ENCODE results near the gene BICC1.

The BICC1 gene

DNA sequence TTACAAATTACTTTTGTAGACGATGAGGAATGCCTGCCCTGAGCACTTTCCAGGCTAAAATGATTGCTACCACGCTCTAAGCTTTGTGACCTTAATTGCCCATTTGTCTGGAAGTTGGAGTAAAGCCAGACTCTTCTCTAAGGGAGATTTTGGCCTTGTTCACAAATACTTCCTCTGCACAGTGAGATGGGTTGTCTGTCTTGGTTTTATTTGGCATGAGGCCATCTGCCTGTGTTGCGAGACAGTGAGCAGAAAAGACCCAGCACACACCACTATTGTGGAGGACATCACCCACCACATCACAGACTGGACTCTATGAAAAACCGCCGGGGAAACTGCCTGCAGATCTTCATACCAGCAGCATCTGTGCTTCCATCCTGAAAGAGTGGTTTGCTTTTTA is 138.4 kb downstream of the BICC1 start:
- no peak for DNase-seq

DNA sequence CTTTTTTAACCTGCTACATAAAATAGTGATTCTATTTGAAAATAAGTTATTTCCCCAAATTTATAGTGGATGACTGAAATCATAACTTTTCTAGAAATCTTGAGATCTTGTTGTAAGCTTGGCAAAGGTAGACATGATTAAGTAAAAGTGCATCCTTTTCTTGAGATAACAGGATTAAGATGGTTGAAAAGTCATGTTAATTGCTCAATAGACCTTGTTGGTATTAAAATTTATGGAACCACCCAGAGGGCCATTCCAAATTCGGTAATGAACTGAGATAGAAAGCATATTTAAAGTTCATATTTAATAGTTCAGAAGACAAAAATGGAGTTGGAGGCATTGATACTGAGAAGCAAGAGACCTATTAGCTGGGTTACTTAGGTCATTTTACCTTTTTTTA is 139.1 kb downstream of the BICC1 start:
- no peak for DNase-seq

DNA sequence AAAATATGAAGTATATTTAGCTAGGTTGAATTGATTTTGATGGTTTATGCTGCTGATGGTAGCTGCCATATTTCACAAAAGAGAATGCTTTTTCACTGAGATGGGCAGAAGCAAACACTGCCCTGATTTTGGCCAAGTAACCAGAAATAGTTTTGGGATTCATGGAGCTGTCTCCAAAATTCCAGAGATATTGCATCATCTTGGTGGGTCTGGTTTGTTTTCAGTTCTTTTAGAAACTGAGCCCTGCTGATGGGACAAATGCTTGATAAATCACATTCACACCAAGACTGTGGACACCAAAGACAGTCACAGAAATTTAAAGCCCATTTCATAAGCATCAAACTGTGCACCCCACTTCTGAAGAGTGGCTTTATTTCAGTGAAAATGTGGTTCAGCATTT is 140.5 kb downstream of the BICC1 start:
- no peak for DNase-seq

DNA sequence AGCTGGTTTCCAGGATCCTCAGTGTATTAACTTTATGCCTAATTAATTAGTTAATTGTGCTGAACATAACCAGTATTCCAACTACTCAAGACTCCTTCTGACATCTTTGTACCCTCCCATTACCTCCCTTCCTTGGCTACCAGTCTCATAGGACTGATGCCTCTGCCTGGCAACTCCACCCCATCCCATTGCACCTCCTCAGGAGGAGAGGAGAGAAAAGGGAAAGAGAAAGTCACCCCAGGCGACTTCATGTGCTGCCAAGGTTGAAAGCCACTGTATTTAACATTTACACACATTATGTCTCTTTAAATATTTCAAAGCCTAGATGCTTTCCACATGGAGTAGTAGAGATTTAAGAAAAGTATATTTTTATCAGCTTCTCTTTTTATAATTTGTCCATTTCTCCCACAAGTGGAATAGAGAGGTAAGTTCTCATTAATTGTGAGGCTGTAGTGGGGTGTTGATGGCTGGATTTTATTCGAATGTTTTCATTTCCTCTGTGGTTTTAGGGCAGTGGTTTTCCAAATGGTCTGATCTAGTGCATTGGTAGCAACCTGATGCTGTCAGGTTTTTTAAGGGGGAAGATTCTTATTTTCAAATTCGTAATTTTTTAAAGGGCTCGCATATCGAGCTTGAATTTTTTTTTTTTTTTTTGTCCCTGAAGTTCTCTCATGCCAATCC is 148.0 kb downstream of the BICC1 start:
- no peak for DNase-seq

DNA sequence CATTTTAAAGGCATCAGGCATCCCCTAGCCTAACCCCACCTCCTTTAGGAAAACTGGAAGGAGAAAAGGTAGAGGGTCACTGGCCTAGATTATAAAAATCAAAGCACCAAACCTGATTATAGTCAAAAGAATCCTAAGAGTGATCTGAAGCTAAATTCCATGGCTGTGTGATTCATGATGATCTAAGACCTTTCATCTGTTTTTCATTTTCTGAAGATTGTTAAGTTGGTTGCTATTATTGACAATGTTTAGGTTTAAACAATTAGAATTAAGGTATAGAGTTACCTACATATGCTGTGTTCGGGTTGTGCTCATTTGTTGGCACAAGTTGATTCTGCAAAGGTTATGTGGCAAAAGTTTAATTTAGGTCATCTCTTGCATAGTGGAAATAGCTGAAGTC is 148.7 kb downstream of the BICC1 start:
- DNase-seq: no peak

DNA sequence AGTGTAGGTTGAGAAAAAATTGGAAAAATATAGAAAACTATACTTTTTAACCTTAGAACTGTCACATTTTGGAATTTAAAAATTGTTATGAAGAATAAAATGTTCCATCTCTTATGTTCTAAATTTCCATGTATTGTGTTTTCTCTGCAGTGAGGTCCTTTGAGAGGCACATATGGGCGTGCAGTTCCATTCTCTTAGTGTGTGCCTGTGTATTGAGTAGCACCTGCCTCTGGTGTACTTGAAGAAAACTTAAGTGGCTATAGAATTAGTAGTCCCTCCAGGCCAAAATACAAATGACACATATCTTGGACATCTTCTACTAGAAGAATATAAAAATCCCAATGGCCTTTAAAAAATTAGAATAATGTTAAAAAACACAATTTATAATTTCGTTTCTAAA is 149.2 kb downstream of the BICC1 start:
- DNase-seq: no peak

DNA sequence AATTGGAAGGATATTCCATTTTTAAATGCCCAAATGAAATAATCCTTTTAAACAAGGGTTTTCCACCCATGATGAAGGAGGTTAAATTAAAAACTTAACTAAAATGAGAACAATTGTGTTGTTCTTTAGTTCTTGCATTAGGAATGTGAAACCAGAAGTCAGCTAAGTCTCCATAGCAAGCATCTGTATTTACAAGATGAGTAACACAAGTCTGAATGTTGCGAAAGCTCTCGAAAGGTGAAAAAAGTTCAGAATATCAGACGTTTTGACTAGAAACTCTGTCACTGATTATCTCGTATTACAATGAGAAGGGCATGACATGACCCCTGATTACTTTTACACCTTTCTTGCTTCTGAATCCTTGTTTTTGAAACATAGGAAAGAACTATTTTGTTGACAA is 149.6 kb downstream of the BICC1 start:
- DNase-seq: no peak

DNA sequence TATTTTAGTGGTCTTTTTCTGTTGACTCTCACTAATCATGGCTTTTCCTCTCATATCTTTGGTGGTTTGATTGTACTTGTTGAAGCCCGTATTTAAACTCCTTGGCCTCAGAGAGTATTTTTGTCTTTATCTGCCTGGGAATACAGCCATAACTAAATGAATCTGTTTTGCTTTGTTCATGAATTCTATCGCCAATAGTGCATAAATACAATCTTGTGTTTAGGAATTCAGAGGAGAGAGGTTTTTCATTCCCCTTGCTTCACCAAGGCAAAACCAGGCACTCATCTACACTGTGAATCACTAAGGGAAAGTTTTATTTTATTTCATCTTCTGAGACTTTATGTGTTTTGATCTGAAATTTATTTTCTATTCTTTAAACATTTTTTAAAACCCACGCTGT is 152.7 kb downstream of the BICC1 start:
- DNase-seq: no peak

DNA sequence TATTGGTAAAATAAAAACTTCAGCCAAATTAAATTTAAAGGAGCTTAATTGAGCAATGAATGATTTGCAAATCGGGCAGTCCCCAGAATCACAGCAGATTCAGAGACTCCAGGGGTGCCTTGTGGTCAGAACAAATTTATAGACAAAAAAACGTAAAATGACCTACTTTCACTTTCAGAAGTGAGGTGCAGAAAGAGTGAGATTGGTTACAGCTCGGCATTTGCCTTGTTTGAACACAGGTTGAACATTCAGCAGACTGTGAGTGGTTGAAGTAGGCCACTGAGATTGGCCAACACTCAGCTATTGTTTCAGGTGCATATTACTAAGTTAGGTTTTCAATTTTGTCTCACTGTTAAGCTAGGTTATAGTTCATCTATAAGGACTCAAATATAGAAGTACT is 153.4 kb downstream of the BICC1 start:
- no peak for DNase-seq

DNA sequence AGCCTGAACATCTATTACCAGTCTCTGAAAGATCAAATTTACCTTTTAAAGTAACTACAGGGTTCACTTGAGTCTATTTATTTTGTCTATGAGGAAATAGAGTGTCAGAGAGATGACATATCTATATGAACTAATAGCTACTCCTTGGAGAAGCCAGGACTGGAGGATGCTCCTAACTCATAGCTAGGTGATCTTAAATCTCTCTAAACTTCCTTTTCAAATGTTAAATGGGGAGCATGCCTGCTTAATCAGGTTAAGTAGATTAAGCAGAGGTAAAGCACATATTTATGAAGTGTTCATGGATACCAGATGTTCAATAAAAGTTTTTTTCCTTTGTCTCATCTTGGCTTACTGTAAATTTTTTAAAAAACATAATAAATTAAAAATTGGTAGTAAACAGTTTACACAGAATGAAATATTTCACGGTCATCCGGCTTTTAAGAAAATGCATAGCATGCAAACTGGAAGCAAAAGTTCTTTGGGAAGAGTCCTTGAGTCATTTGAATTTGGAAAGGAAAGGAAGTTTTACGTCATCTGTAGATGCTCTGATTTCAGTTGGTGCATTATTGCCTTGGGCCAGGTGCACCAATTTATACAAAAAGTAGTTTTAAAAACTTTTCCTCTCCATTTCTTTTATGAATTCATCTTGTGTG is 155.1 kb downstream of the BICC1 start:
- DNase-seq: no peak

DNA sequence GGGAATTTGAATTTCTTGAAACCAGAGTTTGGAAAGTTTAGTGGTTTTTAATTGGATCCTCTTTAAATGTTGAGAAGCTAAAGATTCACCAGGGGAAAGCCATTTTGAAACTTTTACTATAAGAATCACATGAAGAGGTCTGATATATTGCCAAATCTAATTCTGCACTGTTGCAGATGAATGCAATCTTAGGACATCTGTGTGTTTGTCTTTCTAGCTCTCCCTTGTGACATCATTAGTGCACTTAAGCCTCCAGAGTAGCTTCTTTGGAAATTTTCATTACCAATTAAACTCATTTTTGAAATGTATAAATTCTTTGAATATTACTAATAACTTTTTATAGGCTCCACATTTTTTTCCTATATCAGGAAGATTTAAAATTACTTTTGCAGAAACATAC is 160.2 kb downstream of the BICC1 start:
- no peak for DNase-seq

DNA sequence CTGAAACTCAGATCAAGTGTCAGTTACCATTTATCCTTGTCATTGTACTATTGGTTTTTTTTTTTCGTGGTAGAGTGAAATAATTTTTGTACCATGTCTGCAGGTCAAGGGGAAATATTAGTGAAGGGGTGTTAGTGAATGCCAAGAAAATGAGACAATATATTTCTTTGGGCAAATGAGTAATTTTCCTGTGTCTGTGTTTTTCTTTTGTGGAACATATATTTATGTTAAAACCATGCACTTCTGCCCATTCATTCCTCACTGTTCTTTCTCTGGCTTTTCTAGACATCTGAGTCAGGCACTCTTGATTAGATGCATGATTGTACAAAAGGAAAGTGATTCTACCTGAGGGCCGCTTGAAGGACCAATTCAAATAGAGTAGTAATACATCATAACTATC is 161.6 kb downstream of the BICC1 start:
- DNase-seq: no peak

DNA sequence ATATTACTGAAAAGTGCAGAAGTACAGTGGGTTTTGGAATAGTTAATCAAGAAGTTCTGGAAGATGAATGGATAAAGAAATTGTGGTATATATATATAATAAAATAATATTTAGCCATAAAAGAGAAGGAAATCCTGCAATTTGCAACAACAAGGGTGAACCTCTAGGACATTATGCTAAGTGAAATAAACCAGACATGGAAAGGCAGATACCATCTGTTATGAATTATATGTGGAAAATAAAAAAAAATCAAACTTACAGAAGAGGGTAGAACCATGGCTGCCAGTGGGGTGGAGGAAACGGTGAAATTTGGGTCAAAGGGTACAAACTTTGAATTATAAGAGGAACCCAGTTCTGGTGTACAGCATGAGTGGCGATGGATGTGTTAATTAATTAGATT is 162.6 kb downstream of the BICC1 start:
- no peak for DNase-seq

DNA sequence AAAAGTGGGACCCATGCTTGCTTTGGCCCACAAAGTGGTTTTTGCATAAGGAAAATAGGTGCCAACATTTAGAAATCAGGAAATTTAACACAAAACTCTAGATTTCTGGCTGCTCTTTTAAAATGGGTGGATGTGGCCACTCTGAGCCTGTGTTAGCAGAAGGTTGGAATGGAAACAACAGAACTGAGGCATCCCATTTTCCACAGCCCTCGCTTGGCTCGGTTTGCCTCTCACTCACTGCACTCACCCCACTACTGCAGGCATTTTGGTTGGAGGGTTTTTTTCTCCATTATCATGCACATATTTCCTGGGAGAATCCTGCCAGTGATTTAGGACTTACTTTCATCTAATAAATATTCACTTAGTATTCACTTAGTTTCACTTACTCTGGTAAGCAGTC is 178.9 kb downstream of the BICC1 start:
- no peak for DNase-seq

DNA sequence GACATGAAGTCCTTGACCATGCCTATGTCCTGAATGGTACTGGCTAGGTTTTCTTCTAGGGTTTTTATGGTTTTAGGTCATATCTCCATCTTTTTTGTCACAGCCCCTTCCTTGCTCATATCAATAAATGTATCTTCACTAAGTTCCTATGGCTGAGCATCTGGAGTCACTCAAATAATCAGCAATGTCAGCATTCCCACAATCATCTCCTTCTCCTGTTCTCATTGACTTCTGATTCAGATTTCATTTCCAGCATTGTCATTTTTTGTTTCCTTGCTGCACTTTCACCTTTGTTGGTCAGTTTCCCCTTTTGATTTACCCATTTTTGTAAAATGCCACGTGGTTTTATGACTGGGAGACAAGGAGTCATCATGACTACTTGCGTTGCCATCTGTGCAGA is 181.2 kb downstream of the BICC1 start:
- no peak for DNase-seq

DNA sequence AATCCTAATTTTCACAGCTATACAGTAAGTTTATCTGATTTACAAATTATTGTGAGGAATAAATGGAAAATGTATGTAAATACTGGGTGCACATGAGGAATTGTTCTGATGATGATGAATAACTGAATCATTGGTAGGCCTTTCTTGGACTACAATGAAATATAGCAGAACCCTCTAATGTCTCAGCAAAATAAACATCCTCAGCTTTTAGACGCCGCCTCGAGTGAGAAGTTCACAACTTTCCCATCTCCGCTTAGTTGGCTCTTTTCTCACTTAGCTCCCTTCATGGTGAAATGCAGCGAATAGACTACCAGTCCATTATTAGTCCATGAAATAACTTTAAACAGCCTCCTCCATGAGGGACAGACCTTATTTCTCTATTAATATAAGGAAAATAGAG is 182.3 kb downstream of the BICC1 start:
- no peak for DNase-seq

DNA sequence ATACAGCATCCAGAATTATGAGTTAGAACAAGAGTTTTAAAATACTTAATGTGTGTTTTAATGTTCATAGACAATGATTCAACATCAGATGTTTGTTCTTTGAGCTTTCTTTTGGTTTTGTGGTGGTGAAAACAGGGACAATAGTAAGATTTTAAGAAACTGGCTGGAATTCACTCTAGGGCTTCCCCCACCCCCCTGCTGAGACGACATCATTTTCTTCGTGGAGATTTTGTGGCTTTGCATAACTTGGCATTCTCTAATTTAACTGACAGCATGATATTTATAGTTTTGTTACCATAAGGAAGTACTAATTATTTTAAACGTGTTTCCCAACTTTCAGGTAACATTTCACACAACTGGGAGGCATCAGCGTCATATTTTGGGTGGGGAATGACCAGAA is 184.1 kb downstream of the BICC1 start:
- DNase-seq: no peak

DNA sequence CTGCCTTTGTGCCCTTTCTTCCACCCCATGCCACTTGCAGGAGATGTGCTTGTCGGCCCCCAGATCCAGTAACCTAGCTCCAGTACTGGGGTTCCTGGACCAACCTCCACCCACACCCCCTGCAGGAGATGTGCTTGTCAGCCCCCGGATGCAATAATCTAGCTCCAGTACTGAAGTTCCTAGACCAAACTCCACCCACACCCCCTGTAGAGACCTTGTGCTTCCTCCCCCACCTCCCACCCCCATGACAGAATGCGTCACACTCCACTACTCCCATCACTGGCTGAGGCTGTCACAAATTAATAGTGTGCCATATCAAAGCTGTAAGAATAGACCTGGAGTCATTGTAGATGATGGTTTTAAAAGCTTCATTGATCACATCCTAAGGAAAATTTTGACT is 185.0 kb downstream of the BICC1 start:
- DNase-seq: no peak

DNA sequence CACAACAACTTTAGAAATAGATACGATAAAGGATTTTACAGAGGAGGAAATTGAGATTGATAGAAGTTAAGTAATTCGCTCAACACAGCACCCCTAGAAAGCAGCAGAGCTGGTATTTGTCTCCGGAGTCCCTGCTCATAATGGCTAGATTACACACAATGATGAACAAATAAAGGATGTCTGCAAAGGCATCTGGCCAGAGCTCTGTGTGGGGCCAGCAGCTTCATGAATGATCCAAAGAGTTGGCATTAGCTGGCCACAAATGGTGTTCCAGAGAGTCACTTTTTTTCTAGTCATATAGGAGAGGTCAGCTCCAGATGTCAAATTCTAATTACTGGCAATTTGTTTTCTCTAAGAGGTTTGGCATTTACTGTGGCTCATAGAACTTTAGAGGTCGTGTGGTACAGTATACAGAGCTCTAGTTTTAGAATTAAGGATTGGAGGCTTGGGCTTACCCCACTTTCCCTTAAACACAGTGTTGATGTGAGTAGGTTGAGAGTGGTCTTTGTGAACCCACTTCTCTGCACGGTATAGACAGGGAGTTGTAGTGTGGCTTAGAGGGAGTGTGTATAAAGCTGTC is 186.2 kb downstream of the BICC1 start:
- no peak for DNase-seq

DNA sequence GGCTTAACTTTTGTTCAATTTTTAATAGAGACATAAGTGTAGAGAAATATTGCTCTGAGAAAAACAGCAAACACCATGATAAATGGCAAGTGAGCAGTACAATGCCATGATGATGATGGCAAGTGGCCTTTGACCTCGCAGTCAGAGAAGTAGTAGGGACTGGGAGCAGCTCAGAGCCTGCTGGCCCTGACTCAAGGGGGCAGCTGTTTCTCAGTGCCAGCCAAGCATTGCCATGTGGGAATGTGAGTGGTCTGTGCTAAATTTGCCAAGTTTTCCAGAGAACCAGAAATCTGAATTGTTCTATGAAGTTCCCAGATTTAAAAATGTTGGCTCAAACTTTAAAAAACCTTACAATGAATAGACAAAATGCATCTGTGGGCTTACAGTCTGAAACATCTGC is 187.9 kb downstream of the BICC1 start:
- no peak for DNase-seq

DNA sequence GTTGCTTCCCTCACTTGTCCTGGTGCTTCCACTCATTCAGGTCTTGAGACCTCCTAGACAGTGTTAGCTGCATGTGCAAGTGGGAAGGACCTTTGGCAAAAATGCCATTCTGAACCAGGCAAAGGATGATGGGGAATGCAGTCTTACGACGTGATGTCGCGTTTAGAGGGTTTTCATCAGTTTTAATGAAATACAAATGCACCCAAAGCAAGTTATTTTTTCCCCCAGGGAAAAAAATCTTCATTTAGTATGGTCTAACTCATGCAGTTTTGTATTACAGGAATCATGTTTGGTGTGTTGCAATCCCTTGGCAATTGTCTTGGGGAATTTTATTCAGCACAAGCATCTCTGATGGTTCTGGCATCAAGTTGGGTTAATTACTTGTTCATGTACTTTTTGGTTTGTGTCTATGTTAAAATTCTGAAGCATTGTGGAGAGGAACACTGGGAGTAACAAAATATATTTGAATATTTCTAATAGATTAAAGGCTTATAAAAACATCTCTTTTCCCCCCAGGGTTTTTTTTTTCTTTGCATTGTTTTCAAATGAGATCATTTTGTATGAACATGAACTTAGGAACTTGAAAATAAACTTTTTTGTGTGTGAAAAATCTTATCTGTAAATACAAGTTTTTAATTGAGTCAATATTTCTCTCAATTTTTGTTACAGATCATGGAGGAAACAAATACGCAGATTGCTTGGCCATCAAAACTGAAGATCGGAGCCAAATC is 188.9 kb downstream of the BICC1 start:
- DNase-seq: no peak

DNA sequence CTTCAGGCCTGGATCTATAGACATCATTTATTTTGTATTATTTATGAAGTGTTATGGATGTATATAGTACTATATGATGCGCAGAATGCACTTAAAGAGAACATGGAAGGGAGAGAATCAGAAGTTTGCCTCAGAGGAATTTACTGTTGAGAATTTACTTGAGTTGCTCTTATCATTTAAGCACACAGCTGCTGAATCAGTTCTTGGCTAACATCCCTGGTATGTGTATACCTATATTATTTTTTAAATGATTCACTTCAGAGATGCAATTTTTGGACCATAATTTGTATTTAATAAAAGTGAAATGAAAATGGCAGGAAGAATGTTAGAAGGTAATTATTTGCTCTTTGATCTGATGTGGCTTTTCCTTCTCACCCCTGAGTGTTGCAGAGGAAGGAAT is 191.6 kb downstream of the BICC1 start:
- DNase-seq: no peak

DNA sequence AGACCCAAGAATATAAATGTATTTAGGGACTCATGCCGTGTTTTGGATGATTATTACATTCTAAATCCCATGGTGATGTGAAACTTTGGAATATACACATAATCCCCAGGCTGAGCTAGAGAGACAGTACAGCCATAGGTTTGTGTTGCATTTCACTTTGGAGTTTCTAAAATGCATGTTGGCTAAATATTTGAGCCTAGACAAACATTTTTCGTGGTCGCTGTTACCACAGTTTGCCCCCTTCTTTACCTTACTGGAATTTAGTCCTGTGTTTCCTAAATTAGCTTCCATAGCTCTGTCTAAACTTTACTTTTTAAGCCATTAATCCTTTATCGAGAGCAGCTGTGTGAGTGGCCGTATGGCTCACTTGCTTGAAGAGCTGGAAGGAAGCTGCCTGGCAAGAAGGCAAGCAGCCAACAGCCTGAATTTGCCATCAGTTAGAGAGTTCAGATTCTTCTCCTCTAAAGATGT is 192.0 kb downstream of the BICC1 start:
- DNase-seq: no peak

DNA sequence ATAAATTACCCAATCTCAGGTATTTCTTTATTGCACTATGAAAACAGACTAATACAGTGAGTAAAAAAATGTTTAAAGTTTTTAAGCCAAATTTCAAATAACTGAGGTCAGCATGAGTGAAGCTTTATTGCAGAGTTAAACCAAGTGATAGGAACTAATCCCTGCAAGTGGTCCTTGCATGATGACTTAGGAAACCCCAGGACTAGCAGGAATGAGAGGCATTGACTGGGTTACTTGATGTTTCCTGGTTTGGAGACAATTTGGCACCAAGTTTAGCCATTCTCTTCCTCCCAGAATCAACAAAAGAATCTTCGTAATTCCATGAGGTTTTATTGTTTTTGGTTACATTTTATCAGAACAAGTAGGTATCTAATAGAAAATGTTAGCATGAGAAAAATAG is 194.2 kb downstream of the BICC1 start:
- DNase-seq: no peak

Data from stimulated activated naive CD4-positive, alpha-beta T cell (primary cell).